OCI-LY7 (cell line): ENCODE results near the gene MYADM. TPM values are rescaled to one million over a fixed set of nuclear protein-coding genes. Genes with fewer than 3 reads are reported as not detected.
"Not testable (repeated sequence)": the region's sequence is repeated elsewhere in the genome, so short reads cannot be mapped to it uniquely, and the experiment has no call there.

Experiments used
- BruUV-seq: library from RNA; stranded (reverse); fragments of 400-500 nt; replicated peaks from 2 replicates; lab custom pipeline; 2021; lab: Mats Ljungman, UMichigan
- CTCF ChIA-PET: fragments of 300-600 bp; sonication (Branson Sonifier 250); formaldehyde crosslinking; loops from one replicate; lab custom pipeline; 2022; ENCODE audit warnings: antibody characterized with exemption; ENCODE audit not compliant: unreplicated experiment; lab: Charles Lee
- POLR2A ChIA-PET: fragments of 300-600 bp; sonication (Branson Sonifier 250); formaldehyde crosslinking; loops from one replicate; lab custom pipeline; 2022; ENCODE audit warnings: antibody characterized with exemption; lab: Charles Lee
- DNase-seq: peaks from one replicate; pipeline ENCODE4 v3.0.0-alpha.2; 2015; ENCODE audit warnings: low spot score
- H2AFZ ChIP-seq: fragments of 200-600 bp; sonication (generic), shearing (Covaris generic); 2 replicates; pipeline ENCODE4 v1.6.1; 2014; ENCODE audit warnings: mild to moderate bottlenecking, antibody characterized with exemption, low read length, moderate library complexity
- H3K27ac ChIP-seq: fragments of 200-600 bp; sonication (generic); 2 replicates; pipeline ENCODE4 v1.5.1; 2014; ENCODE audit warnings: mixed run types, low read depth, mild to moderate bottlenecking, moderate library complexity, low read length, inconsistent platforms; ENCODE audit not compliant: poor library complexity, severe bottlenecking
- H3K36me3 ChIP-seq: fragments of 200-600 bp; sonication (generic); 2 replicates; pipeline ENCODE4 v1.6.1; 2014; ENCODE audit warnings: mild to moderate bottlenecking, antibody characterized with exemption, low read length, moderate library complexity, mixed read lengths; ENCODE audit not compliant: insufficient read depth
- H3K4me1 ChIP-seq: fragments of 200-600 bp; sonication (generic); 2 replicates; pipeline ENCODE4 v1.5.1; 2014; ENCODE audit warnings: mild to moderate bottlenecking, low read length; ENCODE audit not compliant: insufficient read depth, poor library complexity, severe bottlenecking
- H3K4me2 ChIP-seq: fragments of 200-600 bp; sonication (generic); 2 replicates; pipeline ENCODE4 v1.6.1; 2014; ENCODE audit warnings: mild to moderate bottlenecking, low read length
- H3K4me3 ChIP-seq: fragments of 200-600 bp; sonication (generic); 2 replicates; pipeline ENCODE4 v1.5.1; 2014; ENCODE audit warnings: mild to moderate bottlenecking, low read depth, low read length; ENCODE audit not compliant: poor library complexity, severe bottlenecking
- H3K79me2 ChIP-seq: fragments of 200-600 bp; sonication (generic); 2 replicates; pipeline ENCODE4 v1.6.1; 2016; ENCODE audit warnings: low read depth, mild to moderate bottlenecking, low read length, moderate library complexity, mixed read lengths; ENCODE audit not compliant: insufficient read depth
- H3K9me2 ChIP-seq: fragments of 200-600 bp; sonication (generic); 2 replicates; pipeline ENCODE4 v1.6.1; 2016; ENCODE audit warnings: mild to moderate bottlenecking, low read length, mixed read lengths; ENCODE audit not compliant: insufficient read depth
- H3K9me3 ChIP-seq: fragments of 200-600 bp; sonication (generic); 2 replicates; pipeline ENCODE4 v1.6.1; 2014; ENCODE audit warnings: mild to moderate bottlenecking, mixed run types, low read length, mixed read lengths
- H4K20me1 ChIP-seq: fragments of 200-600 bp; sonication (generic); 2 replicates; pipeline ENCODE4 v1.6.1; 2014; ENCODE audit warnings: mild to moderate bottlenecking, antibody characterized with exemption, low read length, moderate library complexity, mixed read lengths; ENCODE audit not compliant: insufficient read depth
- CTCF ChIP-seq: fragments of 200-600 bp; sonication (generic); conservative IDR thresholded peaks from 2 replicates; pipeline ENCODE4 v1.5.1; 2014; ENCODE audit warnings: mild to moderate bottlenecking, antibody characterized with exemption, low read length, moderate library complexity, mixed read lengths
- EZH2phosphoT487 ChIP-seq: fragments of 200-600 bp; sonication (generic); IDR thresholded peaks from 2 replicates; pipeline ENCODE4 v1.6.1; 2018; ENCODE audit warnings: low read depth, borderline replicate concordance, mild to moderate bottlenecking, mixed run types, antibody characterized with exemption, low read length, moderate library complexity, mixed read lengths
- intact Hi-C: fragments of 100-400 bp; cut with micrococcal nuclease; formaldehyde crosslinking; loops from one replicate; pipeline ENCODE4 v1.10.0; 2022; ENCODE audit not compliant: unreplicated experiment
- total RNA-seq, 2 experiments: library from RNA; depleted of rRNA in 1 of 2; stranded (reverse); fragments of >200 nt in 1 of 2; shearing (Covaris generic) in 1 of 2; gene quantifications; 2 replicates each; pipeline ENCODE4 v1.2.3, GENCODE V29; 2014 to 2022

Gene MYADM
- total RNA-seq, 2 experiments from 2014 or later: 0.82 to 0.98 TPM

GRCh38 chr19:53840914-53841313 lies 26.8 kb upstream of the MYADM start:
- H3K9me3 ChIP-seq, POLR2A ChIA-PET, DNase-seq, H3K4me3 ChIP-seq, H3K9me2 ChIP-seq, H3K36me3 ChIP-seq, intact Hi-C loops, CTCF ChIA-PET, H3K79me2 ChIP-seq, H3K27ac ChIP-seq, H3K4me1 ChIP-seq, BruUV-seq, H4K20me1 ChIP-seq, H3K4me2 ChIP-seq, H2AFZ ChIP-seq: not testable (repeated sequence)

- Histone ChIP-seq H3K9me2 (no peaks in the 10 kb centered on the region), H3K79me2 (no peaks in the 10 kb centered on the region), H3K27ac (no peak overlapping the region), H3K36me3 (no peaks in the 10 kb centered on the region), H3K4me3 (no peak overlapping the region), H2AFZ (no peak overlapping the region), H4K20me1 (no peaks in the 10 kb centered on the region), H3K9me3 (no peaks in the 10 kb centered on the region), H3K4me1 (no peaks in the 10 kb centered on the region), H3K4me2 (no peak overlapping the region)
- ChIA-PET POLR2A (no interaction called here), CTCF (no interaction called here)
- no peak for DNase-seq
- no peak for TF ChIP-seq EZH2phosphoT487
- no peak for TF ChIP-seq CTCF
- intact Hi-C loops: no loop called here
- no TSS peak for BruUV-seq
Measured at GRCh38 chr19:53844849-53845246, 22.8 kb upstream of the MYADM start.

- no TSS peak for BruUV-seq
- TF ChIP-seq CTCF (no peak), EZH2phosphoT487 (no peak)
Measured at GRCh38 chr19:53847555-53847954, 20.1 kb upstream of the MYADM start.

More at GRCh38 chr19:53847555-53847954, 20.1 kb upstream of the MYADM start:
- Histone ChIP-seq H3K9me2 (no peaks in the 10 kb centered on the region), H2AFZ (no peak overlapping the region), H3K4me1 (peaks cover 6% of the 10 kb centered on the region), H3K4me2 (no peak overlapping the region), H3K79me2 (no peaks in the 10 kb centered on the region), H3K27ac (no peak overlapping the region), H4K20me1 (no peaks in the 10 kb centered on the region), H3K36me3 (no peaks in the 10 kb centered on the region), H3K9me3 (no peaks in the 10 kb centered on the region), H3K4me3 (no peak overlapping the region)
- CTCF ChIA-PET: no interaction called here
- DNase-seq: no peak
- POLR2A ChIA-PET: interaction anchor here (0.7 kb wide), 1 partner anchor 327 kb away, joined by 3 read pairs; no protein-coding TSS in a partner anchor
- intact Hi-C loops: no loop called here
